Lung (tissue), 12 donors: ENCODE results near the gene OR8D2. TPM values are rescaled to one million over a fixed set of nuclear protein-coding genes. Genes with fewer than 3 reads are reported as not detected.

ENCODE experiments used
- ATAC-seq: fragments of 200-7000 bp; cut with Tn5 transposase; one replicate; pipeline ENCODE4 v1.9.1; 2020; ENCODE audit warnings: moderate number of reproducible peaks; ENCODE audit not compliant: insufficient read depth, low FRiP score
- DNase-seq, 3 donors: peaks; one replicate each; pipeline ENCODE4 v3.0.0-alpha.2; 2013 to 2017
- H3K27ac ChIP-seq, 2 donors: one replicate each; pipeline ENCODE4 v1.5.1; 2013; ENCODE audit warnings: mild to moderate bottlenecking in 2 of 2, moderate library complexity in 2 of 2, control low read depth in 1 of 2, inconsistent platforms in 1 of 2, low read depth in 1 of 2, low read length in 1 of 2
- H3K27me3 ChIP-seq, 3 donors: one replicate each; pipeline ENCODE4 v1.5.1; 2013; ENCODE audit warnings: low read length in 2 of 3; ENCODE audit not compliant: control insufficient read depth in 3 of 3, insufficient read depth in 3 of 3
- H3K36me3 ChIP-seq, 4 donors: one replicate each; pipeline ENCODE4 v1.5.1; 2013; ENCODE audit warnings: low read length in 4 of 4, mild to moderate bottlenecking in 1 of 4, moderate library complexity in 1 of 4; ENCODE audit not compliant: control insufficient read depth in 4 of 4, insufficient read depth in 4 of 4
- H3K4me1 ChIP-seq, 5 donors: one replicate each; pipeline ENCODE4 v1.5.1; 2013; ENCODE audit warnings: low read length in 5 of 5, mild to moderate bottlenecking in 2 of 5, moderate library complexity in 1 of 5; ENCODE audit not compliant: control insufficient read depth in 5 of 5, insufficient read depth in 5 of 5
- H3K4me3 ChIP-seq: one replicate; pipeline ENCODE4 v1.5.1; 2013; ENCODE audit warnings: mild to moderate bottlenecking, control low read depth, moderate library complexity
- H3K9ac ChIP-seq, 2 donors: one replicate each; pipeline ENCODE4 v1.5.1; 2013; ENCODE audit warnings: low read length in 2 of 2, control low read depth in 1 of 2; ENCODE audit not compliant: insufficient read depth in 1 of 2
- H3K9me3 ChIP-seq, 4 donors: one replicate each; pipeline ENCODE4 v1.5.1; 2013; ENCODE audit warnings: low read length in 3 of 4, mild to moderate bottlenecking in 1 of 4, moderate library complexity in 1 of 4; ENCODE audit not compliant: control insufficient read depth in 4 of 4, insufficient read depth in 3 of 4
- CTCF ChIP-seq: IDR thresholded peaks from 2 replicates; pipeline ENCODE4 v1.5.1; 2012; ENCODE audit warnings: mild to moderate bottlenecking; ENCODE audit errors: control extremely low read depth, extremely low read depth
- WGBS, 2 donors: extraction: QIAGEN DNeasy Blood & Tissue Kit; methylation state at CpG; one replicate each; pipeline ENCODE4 v1.1.7; 2013; 5-methylcytosine and 5-hydroxymethylcytosine counted together
- polyA plus RNA-seq, 2 donors: library from polyadenylated mRNA; stranded (reverse); fragments of 200-250 nt; gene quantifications; one replicate each; pipeline ENCODE4 v1.2.1, GENCODE V29; 2013
- total RNA-seq, 2 donors: library from RNA; depleted of rRNA in 1 of 2; stranded (reverse); fragments of >200 nt in 1 of 2; gene quantifications; one replicate each; pipeline ENCODE4 v1.2.1, GENCODE V29; 2014 to 2021
- donor health status: control.
- donor health status: control.
- donor health status: Bipolar disorder and iron deficiency.
- donor health status: healthy.
- donor health status: DM: yes; HTN: yes; CAD: no.

Gene OR8D2
- total and polyA plus RNA-seq, 4 donors: not detected

DNA sequence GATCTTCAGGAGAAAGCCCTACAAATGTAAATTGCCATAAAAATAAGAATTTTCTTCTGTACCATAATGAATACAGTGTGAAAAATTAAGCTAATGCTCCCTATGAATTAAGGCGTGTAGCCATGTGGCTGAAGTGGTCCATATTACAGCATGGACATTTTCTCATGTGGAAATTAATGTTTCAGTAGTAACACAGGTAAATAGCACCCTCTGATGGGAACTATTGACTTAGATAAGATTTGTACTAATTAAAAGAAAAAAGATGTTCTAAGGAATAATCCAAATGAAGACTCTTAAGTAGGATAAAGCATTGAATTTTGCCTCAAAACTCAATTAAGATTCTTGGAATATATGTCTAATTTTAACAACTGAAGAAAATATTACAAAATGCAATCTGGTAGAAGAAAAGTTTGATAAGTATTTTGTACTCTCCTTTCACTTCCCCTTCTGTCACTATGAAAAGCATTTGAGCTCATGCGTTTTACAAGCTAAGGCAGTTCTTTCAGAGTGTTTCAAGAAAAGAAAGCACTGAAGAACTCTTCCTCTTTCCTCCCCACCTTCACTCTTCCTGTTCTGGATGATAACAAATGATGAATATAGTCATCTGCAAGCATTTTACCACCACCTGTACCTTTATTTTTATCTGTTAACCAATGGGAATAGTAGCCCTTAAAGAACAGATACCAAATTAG is 9.9 kb upstream of the OR8D2 start:
- 29 to 43% methylated on average over 2 of the region's 2 CpGs for WGBS, 2 donors
- DNase-seq: peak in 1 of 3 donors; percentile 7

DNA sequence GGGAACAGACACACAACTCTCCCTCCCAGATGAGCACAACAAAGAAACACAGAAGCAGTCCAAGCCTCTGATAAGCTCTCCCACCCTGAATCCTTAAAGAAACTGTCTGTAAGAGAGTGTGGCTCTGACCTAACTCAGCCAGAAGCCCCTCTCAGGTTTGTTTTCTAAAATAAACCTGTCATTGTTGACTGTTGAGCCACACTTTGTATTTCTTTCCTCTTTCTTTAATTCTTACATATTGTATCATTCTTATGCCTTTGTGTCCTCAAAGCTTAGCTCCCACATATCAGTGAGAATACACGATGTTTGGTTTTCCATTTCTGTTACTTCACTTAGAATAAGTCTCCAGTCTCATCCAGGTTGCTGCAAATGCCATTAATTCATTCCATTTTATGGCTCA is 7.8 kb upstream of the OR8D2 start:
- no peak for TF ChIP-seq CTCF
- WGBS, 2 donors: 95 to 97% methylated on average over 1 of the region's 1 CpG
- no peaks in the 10 kb centered on the region for H3K4me1 ChIP-seq

More for the DNA sequence above, 9.9 kb upstream of the OR8D2 start:
- Histone ChIP-seq H3K27me3 (no peaks in the 10 kb centered on the region), H3K27ac (no peak overlapping the region), H3K36me3 (no peaks in the 10 kb centered on the region), H3K4me3 (no peak overlapping the region), H3K9ac (no peak overlapping the region), H3K9me3 (peaks cover 0 to 1% (median 0%) of the 10 kb centered on the region in 4 donors), H3K4me1 (no peaks in the 10 kb centered on the region)
- TF ChIP-seq CTCF: no peak
- ATAC-seq: no peak

DNA sequence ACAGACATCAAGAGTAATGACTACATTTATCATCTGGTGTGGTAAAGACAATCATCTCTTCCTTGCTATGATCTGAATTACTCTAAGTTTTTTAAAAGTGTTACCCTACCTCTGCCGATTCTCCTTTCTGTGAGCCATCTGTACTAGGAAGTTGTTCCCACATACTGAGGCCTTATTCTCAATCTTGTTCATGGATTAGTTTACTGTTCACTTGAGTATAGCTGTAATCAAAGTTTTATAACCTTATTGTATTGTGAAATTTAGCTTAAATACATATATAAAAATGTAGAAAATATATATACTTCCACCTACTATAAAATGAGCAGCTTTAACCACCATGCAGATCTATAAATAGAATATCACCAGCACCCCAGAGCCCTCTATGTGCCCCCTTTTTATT is 2.4 kb upstream of the OR8D2 start:
- WGBS, 2 donors: 86 to 93% methylated on average over 1 of the region's 1 CpG
- DNase-seq (no peak), ATAC-seq (no peak)
- peaks cover 0 to 4% (median under 1%) of the 10 kb centered on the region in 4 donors for H3K9me3 ChIP-seq
- H3K27me3 ChIP-seq: peaks cover 0 to 2% (median 0%) of the 10 kb centered on the region in 3 donors
- no peaks in the 10 kb centered on the region for H3K4me1 ChIP-seq
- TF ChIP-seq CTCF: no peak
- no peak overlapping the region for H3K4me3 ChIP-seq
- H3K9ac ChIP-seq: no peak overlapping the region
- H3K27ac ChIP-seq: no peak overlapping the region
- H3K36me3 ChIP-seq: no peaks in the 10 kb centered on the region

More for the DNA sequence above, 7.8 kb upstream of the OR8D2 start:
- H3K36me3 ChIP-seq: no peaks in the 10 kb centered on the region
- no peak overlapping the region for H3K27ac ChIP-seq
- peaks cover 0 to 2% (median 0%) of the 10 kb centered on the region in 4 donors for H3K9me3 ChIP-seq
- no peak for ATAC-seq
- no peak overlapping the region for H3K9ac ChIP-seq
- H3K4me3 ChIP-seq: no peak overlapping the region
- no peak for DNase-seq
- H3K27me3 ChIP-seq: no peaks in the 10 kb centered on the region

GRCh38 chr11:124315052-124315451 is 4.9 kb downstream of the OR8D2 start:
- peak in 1 of 3 donors; percentile 7 for DNase-seq
- TF ChIP-seq CTCF: no peak
- H3K36me3 ChIP-seq: no peaks in the 10 kb centered on the region
- no peak overlapping the region for H3K27ac ChIP-seq
- H3K4me1 ChIP-seq: no peaks in the 10 kb centered on the region
- ATAC-seq: no peak
- 40 to 58% methylated on average over 3 of the region's 3 CpGs for WGBS, 2 donors
- peaks cover 0 to 4% (median 0%) of the 10 kb centered on the region in 4 donors for H3K9me3 ChIP-seq
- peaks cover 0 to 2% (median 0%) of the 10 kb centered on the region in 3 donors for H3K27me3 ChIP-seq
- H3K9ac ChIP-seq: no peak overlapping the region
- no peak overlapping the region for H3K4me3 ChIP-seq
